Measurements from ENCODE around the gene GLYATL1.

GRCh38 chr11:58902881-58903280 is 36.4 kb upstream of the GLYATL1 start:
- no peak for TF ChIP-seq GATA2 (IDR thresholded peaks at IDR 0.05; ENCODE audit: low read depth, low read length)
- no peak for TF ChIP-seq GATA3 (IDR thresholded peaks at IDR 0.05; ENCODE audit: low read depth, low read length)
